ENCODE results near the gene DAZAP1. TPM values are rescaled to one million over a fixed set of nuclear protein-coding genes. Genes with fewer than 3 reads are reported as not detected.

DAZAP1 gene
- total and polyA plus RNA-seq, 4 donors, result 5.4 to 45.0 (median 29.7) TPM

DNA sequence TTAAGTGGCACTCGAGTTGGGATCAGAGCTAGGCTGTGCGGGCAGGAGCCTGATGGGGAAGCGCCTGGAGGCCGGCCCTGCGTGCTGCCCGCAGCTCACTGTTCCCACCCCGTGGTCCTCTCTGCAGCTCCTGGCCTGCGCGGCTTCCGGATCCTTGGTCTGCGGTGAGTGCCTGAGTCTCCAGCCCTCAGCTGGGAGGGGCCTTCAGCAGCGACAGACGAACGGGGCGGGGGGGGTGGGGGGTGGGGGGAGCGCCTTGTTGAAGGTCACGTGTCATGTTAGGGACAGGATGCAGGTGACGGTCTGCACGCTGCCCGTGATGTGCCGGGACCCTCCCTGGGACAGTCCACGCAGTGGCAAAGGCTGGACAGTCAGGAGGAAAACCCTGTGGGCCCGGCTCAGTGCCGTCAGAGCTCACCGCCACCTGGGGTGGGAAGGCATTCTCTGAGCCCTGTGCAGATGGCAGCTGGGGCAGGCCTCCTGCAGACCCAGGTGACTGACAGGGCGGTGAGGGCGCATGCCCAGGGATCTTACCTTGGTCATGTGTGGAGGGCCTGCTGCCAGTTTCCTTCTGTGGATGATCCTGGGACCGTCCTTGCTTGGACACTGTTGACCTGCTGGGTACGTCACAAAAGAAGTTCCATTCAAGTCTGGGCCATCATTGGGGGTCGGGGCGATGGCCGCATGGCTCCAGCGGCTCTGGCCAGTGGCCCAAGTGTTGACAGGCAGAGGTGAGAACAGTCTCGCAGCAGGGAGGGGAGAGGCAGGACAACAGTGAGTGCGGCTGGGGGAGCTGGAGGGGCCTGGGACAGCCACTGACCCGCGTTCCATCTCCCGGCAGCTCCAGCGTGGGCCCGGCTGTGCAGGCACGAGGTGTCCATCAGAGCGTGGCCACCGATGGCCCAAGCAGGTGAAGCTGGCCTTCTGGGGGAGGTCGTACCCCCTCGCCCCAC lies 19.4 kb upstream of the DAZAP1 start:
- H3K4me3 ChIP-seq (ENCODE audit: low read depth in 1 of 3, low read length in 3 of 3), result no peak overlapping the region
- H3K36me3 ChIP-seq (ENCODE audit: control insufficient read depth in 4 of 4, insufficient read depth in 3 of 4, low read depth in 1 of 4, low read length in 3 of 4), result peaks cover 7 to 34% (median 22%) of the 10 kb centered on the region in 4 donors
- DNase-seq (ENCODE audit: low spot score), result no peak
- TF ChIP-seq JUND (IDR thresholded peaks at IDR 0.05), result no peak
- TF ChIP-seq, protein P1, sequence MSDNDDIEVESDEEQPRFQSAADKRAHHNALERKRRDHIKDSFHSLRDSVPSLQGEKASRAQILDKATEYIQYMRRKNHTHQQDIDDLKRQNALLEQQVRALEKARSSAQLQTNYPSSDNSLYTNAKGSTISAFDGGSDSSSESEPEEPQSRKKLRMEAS (IDR thresholded peaks at IDR 0.05), result no peak
- TF ChIP-seq NR2F2 (IDR thresholded peaks at IDR 0.05), result no peak
- TF ChIP-seq, protein P2, sequence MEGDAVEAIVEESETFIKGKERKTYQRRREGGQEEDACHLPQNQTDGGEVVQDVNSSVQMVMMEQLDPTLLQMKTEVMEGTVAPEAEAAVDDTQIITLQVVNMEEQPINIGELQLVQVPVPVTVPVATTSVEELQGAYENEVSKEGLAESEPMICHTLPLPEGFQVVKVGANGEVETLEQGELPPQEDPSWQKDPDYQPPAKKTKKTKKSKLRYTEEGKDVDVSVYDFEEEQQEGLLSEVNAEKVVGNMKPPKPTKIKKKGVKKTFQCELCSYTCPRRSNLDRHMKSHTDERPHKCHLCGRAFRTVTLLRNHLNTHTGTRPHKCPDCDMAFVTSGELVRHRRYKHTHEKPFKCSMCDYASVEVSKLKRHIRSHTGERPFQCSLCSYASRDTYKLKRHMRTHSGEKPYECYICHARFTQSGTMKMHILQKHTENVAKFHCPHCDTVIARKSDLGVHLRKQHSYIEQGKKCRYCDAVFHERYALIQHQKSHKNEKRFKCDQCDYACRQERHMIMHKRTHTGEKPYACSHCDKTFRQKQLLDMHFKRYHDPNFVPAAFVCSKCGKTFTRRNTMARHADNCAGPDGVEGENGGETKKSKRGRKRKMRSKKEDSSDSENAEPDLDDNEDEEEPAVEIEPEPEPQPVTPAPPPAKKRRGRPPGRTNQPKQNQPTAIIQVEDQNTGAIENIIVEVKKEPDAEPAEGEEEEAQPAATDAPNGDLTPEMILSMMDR (IDR thresholded peaks at IDR 0.05; ENCODE audit: low read depth, low read length, missing input control), result no peak
- TF ChIP-seq TAF1 (conservative IDR thresholded peaks at IDR 0.05), result no peak
- TF ChIP-seq EGR1 (IDR thresholded peaks at IDR 0.05; ENCODE audit: low read depth in 2 of 2), result no peak
- H3K27me3 ChIP-seq (ENCODE audit: control insufficient read depth in 4 of 4, insufficient read depth in 4 of 4, low read length in 3 of 4), result no peaks in the 10 kb centered on the region
- 91% methylated on average over 45 of the region's 45 CpGs for WGBS
- no peak overlapping the region for H3K9ac ChIP-seq (ENCODE audit: low read depth in 1 of 2, low read length in 2 of 2)
- peaks cover 3 to 19% (median 10%) of the 10 kb centered on the region in 4 donors for H3K4me1 ChIP-seq (ENCODE audit: control insufficient read depth in 4 of 4, insufficient read depth in 4 of 4, low read length in 3 of 4)
- no peaks in the 10 kb centered on the region for H3K9me3 ChIP-seq (ENCODE audit: control insufficient read depth in 4 of 4, low read length in 3 of 4)
- no peak overlapping the region for H3K27ac ChIP-seq (ENCODE audit: low read depth in 1 of 2, low read length in 2 of 2)

DNA sequence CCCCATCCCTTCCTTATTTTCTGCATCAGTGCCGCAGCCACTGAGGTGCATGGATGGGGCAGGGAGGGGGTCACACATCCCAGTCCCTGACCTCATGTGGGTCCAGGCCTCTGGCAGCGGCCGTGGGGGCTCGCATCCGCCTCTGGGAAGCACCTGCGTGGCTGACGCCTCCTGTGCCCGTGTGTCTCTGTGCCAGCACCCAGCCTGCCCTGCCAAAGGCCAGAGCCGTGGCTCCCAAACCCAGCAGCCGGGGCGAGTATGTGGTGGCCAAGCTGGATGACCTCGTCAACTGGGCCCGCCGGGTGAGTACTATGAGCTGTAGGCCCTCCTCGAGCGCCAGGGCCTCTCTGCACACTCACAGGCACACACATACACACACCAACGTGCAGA lies 18.8 kb upstream of the DAZAP1 start:
- 95% methylated on average over 17 of the region's 17 CpGs for WGBS
- Histone ChIP-seq H3K36me3 (ENCODE audit: control insufficient read depth in 4 of 4, insufficient read depth in 3 of 4, low read depth in 1 of 4, low read length in 3 of 4) (peaks cover 7 to 37% (median 27%) of the 10 kb centered on the region in 4 donors), H3K9me3 (ENCODE audit: control insufficient read depth in 4 of 4, low read length in 3 of 4) (no peaks in the 10 kb centered on the region), H3K27me3 (ENCODE audit: control insufficient read depth in 4 of 4, insufficient read depth in 4 of 4, low read length in 3 of 4) (no peaks in the 10 kb centered on the region), H3K4me1 (ENCODE audit: control insufficient read depth in 4 of 4, insufficient read depth in 4 of 4, low read length in 3 of 4) (peaks cover 3 to 19% (median 10%) of the 10 kb centered on the region in 4 donors), H3K27ac (ENCODE audit: low read depth in 1 of 2, low read length in 2 of 2) (no peak overlapping the region), H3K9ac (ENCODE audit: low read depth in 1 of 2, low read length in 2 of 2) (no peak overlapping the region), H3K4me3 (ENCODE audit: low read depth in 1 of 3, low read length in 3 of 3) (no peak overlapping the region)
- no peak for DNase-seq (ENCODE audit: low spot score)
- TF ChIP-seq EGR1 (IDR thresholded peaks at IDR 0.05; ENCODE audit: low read depth in 2 of 2), result no peak
- no peak for TF ChIP-seq HNF4A (conservative IDR thresholded peaks at IDR 0.05)
- TF ChIP-seq FOXA1 (IDR thresholded peaks at IDR 0.05), result no peak
- TF ChIP-seq YY1 (IDR thresholded peaks at IDR 0.05), result no peak
- TF ChIP-seq, protein P3, sequence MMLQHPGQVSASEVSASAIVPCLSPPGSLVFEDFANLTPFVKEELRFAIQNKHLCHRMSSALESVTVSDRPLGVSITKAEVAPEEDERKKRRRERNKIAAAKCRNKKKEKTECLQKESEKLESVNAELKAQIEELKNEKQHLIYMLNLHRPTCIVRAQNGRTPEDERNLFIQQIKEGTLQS (IDR thresholded peaks at IDR 0.05), result no peak
- no peak for TF ChIP-seq NR2F2 (IDR thresholded peaks at IDR 0.05)
- TF ChIP-seq, protein P4, sequence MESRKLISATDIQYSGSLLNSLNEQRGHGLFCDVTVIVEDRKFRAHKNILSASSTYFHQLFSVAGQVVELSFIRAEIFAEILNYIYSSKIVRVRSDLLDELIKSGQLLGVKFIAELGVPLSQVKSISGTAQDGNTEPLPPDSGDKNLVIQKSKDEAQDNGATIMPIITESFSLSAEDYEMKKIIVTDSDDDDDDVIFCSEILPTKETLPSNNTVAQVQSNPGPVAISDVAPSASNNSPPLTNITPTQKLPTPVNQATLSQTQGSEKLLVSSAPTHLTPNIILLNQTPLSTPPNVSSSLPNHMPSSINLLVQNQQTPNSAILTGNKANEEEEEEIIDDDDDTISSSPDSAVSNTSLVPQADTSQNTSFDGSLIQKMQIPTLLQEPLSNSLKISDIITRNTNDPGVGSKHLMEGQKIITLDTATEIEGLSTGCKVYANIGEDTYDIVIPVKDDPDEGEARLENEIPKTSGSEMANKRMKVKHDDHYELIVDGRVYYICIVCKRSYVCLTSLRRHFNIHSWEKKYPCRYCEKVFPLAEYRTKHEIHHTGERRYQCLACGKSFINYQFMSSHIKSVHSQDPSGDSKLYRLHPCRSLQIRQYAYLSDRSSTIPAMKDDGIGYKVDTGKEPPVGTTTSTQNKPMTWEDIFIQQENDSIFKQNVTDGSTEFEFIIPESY (IDR thresholded peaks at IDR 0.05), result no peak
- TF ChIP-seq, protein P1 (IDR thresholded peaks at IDR 0.05), result no peak
- TF ChIP-seq RXRA (IDR thresholded peaks at IDR 0.05), result no peak
- no peak for TF ChIP-seq JUND (IDR thresholded peaks at IDR 0.05)
- no peak for TF ChIP-seq SP1 (IDR thresholded peaks at IDR 0.05)
- TF ChIP-seq FOXA2 (IDR thresholded peaks at IDR 0.05), result no peak
- no peak for TF ChIP-seq GABPA (IDR thresholded peaks at IDR 0.05 in 1 of 2, conservative IDR thresholded peaks at IDR 0.05 in 1 of 2)
- TF ChIP-seq TAF1 (conservative IDR thresholded peaks at IDR 0.05), result no peak
- TF ChIP-seq, protein P2 (IDR thresholded peaks at IDR 0.05; ENCODE audit: low read depth, low read length, missing input control), result no peak
- TF ChIP-seq HNF4G (IDR thresholded peaks at IDR 0.05), result no peak
- TF ChIP-seq, protein P5, sequence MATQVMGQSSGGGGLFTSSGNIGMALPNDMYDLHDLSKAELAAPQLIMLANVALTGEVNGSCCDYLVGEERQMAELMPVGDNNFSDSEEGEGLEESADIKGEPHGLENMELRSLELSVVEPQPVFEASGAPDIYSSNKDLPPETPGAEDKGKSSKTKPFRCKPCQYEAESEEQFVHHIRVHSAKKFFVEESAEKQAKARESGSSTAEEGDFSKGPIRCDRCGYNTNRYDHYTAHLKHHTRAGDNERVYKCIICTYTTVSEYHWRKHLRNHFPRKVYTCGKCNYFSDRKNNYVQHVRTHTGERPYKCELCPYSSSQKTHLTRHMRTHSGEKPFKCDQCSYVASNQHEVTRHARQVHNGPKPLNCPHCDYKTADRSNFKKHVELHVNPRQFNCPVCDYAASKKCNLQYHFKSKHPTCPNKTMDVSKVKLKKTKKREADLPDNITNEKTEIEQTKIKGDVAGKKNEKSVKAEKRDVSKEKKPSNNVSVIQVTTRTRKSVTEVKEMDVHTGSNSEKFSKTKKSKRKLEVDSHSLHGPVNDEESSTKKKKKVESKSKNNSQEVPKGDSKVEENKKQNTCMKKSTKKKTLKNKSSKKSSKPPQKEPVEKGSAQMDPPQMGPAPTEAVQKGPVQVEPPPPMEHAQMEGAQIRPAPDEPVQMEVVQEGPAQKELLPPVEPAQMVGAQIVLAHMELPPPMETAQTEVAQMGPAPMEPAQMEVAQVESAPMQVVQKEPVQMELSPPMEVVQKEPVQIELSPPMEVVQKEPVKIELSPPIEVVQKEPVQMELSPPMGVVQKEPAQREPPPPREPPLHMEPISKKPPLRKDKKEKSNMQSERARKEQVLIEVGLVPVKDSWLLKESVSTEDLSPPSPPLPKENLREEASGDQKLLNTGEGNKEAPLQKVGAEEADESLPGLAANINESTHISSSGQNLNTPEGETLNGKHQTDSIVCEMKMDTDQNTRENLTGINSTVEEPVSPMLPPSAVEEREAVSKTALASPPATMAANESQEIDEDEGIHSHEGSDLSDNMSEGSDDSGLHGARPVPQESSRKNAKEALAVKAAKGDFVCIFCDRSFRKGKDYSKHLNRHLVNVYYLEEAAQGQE (IDR thresholded peaks at IDR 0.05), result no peak
- TF ChIP-seq RAD21 (IDR thresholded peaks at IDR 0.05), result no peak
